Suprapubic skin (tissue), 2 donors: Measurements from ENCODE around the gene LRRC27.

Experiments
- EP300 ChIP-seq: sonication (generic); formaldehyde crosslinking; IDR thresholded peaks from one replicate; pipeline ENCODE4 v1.6.1; 2017; ENCODE audit warnings: antibody characterized with exemption
- POLR2A ChIP-seq, 2 donors: fragments of 450-650 bp; IDR thresholded peaks; one replicate each; pipeline ENCODE4 v1.6.1; 2017; ENCODE audit warnings: antibody characterized with exemption in 2 of 2, mild to moderate bottlenecking in 2 of 2, moderate library complexity in 2 of 2

DNA sequence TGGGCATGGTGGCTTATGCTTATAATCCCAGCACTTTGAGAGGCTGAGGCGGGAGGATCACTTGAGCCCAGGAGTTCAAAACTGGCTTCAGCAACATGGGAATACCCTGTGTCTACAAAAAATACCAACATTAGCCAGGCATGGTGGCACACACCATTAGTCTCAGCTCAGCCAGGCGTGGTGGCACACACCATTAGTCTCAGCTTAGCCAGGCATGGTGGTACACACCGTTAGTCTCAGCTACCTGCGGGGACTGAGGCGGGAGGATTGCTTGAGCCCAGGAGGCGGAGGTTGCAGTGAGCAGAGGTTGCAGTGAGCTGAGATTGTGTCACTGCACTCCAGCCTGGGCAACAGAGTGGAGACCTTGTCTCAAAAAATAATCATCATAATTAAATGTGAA lies 9.0 kb downstream of the LRRC27 start:
- TF ChIP-seq POLR2A (IDR thresholded peaks at IDR 0.05) = no peak
- no peak for TF ChIP-seq EP300
